AG09319 (cell line): ENCODE data around the gene KIF4A.

Source experiments
- DNase-seq: peaks from one replicate; pipeline ENCODE4 v3.0.0-alpha.2; 2010; ENCODE audit warnings: low read depth; ENCODE audit errors: extremely low read depth
- TF ChIP-seq, protein P1 (sequence below): IDR thresholded peaks from 2 replicates; pipeline ENCODE4 v1.5.1; 2011; ENCODE audit warnings: low read depth, mild to moderate bottlenecking, inconsistent platforms, low read length, moderate library complexity

KIF4A gene

DNA sequence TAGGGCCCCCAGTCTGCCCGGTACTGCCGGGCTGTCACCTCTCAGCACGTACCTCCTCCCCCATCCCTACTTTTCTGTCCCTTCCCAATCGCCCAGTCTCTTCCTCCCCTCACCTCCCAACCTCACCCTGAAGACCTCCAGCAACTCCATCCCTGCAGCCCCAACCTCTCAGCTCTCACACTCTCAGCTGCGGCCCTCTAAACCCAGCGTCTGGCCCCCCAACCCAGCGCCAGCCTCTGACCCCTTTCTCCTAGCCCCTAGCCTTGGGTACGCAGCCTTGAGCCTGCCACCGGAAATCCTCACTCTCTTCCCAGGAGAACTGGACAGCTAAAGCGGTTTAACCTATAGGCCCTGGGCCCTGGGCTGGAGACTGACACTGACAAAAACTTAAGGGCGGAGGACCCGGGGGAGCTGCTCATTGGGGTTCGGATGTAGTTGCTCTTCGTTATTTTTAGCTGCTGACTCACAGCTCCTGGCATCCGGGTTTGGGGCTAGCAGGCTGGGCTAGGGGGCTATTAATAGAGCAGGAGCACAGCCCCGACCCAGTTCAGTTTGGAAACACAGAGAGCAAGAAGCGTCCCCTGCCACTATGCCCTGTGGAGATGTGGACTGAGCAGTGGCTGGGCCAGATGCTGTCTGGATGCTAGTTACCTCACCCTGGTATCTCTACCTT is 145.1 kb downstream of the KIF4A start:
- TF ChIP-seq, protein P1, sequence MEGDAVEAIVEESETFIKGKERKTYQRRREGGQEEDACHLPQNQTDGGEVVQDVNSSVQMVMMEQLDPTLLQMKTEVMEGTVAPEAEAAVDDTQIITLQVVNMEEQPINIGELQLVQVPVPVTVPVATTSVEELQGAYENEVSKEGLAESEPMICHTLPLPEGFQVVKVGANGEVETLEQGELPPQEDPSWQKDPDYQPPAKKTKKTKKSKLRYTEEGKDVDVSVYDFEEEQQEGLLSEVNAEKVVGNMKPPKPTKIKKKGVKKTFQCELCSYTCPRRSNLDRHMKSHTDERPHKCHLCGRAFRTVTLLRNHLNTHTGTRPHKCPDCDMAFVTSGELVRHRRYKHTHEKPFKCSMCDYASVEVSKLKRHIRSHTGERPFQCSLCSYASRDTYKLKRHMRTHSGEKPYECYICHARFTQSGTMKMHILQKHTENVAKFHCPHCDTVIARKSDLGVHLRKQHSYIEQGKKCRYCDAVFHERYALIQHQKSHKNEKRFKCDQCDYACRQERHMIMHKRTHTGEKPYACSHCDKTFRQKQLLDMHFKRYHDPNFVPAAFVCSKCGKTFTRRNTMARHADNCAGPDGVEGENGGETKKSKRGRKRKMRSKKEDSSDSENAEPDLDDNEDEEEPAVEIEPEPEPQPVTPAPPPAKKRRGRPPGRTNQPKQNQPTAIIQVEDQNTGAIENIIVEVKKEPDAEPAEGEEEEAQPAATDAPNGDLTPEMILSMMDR, result no peak
- DNase-seq, result no peak

DNA sequence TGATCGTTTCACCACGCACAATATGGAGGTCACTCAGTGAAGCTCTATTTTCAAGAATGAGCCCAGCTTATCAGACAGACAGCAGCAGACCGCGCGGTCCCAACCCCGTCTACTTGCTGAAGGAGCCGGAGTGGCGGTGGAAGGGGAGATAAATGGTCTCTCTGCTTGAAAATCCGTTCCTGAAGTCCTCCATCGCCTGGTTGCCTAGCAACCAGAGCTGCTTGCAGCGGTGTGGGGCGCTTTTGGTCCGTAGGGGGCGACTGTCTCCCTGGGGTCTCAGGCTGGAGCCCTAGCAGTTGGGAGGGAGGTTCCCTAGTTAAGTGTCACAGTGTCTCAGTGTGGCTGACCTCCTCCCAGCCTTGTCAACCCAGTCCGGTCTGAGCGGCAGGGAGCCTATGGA is 146.4 kb downstream of the KIF4A start:
- no peak for DNase-seq
- TF ChIP-seq, protein P1, result no peak

DNA sequence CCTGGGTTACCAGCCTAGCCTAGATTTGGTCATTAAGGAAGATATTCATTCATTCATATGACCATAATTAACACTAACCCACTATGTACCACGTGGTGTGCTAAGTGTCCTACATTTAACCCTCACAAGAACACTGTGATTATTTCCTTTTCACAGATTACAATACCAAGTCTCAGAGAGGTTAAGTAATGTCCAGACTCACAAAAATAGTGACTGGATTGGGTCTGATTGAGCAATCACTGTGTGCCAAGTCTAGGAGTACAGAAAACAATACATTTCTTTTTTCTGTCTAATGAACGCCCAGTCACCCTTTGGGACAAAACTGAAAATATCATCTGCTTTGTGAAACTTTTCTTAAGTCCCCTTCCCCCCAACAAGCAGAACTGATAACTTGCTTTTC is 147.1 kb downstream of the KIF4A start:
- DNase-seq, result no peak
- TF ChIP-seq, protein P1, result no peak

DNA sequence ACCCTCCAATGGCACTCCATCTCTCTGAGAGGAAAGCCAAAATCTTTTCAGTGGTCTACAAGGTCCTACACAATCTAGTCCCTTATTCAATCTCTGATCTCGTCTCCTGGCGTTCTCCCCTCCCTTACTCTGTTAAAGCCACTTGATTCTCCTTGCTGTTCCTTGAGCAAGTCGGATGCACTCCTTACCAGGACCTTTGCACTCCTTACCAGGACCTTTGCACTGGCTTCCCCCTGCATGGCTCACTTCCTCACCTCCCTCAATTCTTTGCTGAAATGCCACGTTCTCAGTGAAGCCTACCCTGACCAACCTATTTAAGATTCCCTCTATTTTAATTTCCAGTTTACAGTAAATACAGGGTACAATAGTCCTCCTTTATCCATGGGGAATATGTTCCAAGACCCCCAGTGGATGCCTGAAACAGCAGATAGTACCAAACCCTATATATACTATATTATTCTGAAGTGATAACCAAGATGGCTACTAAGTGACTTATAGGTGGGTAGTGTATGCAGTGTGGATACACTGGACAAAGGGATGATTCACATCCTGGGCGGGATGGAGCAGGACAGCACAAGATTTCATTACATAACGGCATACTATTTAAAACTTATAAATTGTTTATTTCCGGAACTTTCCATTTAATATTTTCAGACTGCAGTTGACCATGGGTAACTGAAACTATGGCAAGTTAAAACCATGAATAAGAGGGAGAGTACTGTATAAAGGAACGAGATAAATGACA is 148.2 kb downstream of the KIF4A start:
- DNase-seq, result no peak
- TF ChIP-seq, protein P1, result no peak

DNA sequence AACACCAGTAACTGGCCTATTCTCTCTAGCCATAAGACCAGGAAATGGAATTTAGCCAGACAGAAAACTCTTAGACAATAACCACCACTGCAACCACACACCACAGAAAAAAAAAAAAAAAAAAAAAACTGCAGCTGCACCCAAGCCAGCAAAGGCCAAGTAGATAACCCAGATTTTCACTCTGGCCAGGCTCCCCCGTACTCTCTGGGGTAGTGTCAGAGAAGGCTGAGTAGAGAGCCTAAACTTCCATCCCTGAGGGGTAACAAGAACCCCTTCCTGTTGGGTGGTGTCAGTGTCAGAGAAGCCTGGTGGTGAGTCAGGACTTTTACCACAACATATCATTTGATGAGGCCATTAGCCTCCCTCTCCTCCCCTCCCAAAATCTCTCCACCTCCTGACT is 149.1 kb downstream of the KIF4A start:
- no peak for DNase-seq
- TF ChIP-seq, protein P1, result no peak

DNA sequence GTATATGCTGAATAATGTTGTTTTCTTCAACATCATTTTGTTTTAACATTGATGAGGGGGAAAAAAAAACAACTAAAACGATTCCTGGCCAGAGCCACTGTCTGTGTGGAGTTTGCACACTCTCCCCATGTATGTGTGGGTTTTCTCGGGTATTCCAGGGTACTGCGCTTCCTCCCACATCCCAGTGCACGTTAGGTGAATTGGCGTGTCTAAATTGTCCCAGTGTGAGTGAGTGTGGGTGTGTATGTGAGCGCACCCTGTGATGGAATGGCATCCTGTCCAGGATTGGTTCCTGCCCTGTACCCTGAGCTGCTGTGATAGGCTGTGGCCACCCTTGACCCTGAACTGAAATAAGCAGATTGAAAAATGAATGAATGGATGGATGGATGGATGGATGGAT is 152.3 kb downstream of the KIF4A start:
- no peak for DNase-seq
- TF ChIP-seq, protein P1, result no peak

DNA sequence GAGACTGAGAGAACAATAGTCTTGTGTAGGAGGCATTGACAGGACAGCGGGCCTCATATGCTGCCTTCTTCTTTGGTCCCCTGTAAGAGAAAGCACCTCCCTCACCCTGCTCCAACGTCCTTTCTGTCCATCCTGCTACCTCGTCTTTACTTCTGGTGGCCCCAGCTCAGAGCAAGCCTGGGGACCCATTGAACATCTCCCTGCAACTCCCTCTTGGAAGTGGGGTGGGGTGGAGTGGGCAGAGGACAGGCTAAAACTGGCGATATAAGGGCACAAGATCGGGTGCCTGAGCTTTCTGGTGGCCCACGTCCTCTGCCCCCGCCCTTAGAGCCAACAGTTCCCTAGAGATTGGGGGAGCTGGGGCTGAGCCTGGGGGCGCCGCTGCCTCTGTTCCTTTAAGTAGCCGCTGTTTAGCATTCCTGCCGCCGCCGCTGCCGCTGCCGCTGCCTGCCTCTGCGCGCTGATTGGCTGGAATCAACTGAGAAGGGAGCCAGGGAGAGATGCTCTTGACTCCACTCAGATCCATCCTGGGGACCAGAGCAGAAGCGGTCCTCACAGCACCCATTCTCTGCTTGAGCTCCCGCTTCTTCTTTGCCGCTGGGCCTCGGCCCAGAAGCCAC is 154.5 kb downstream of the KIF4A start, which contains the start of gene DLG3:
Gene DLG3, plus strand, starts transcription at position 510 of the 620 bp plus-strand sequence. CDS start 367 bp downstream, outside the sequence.
- no peak for DNase-seq
- TF ChIP-seq, protein P1, result no peak
